HG02759 (cell line): ENCODE data around the gene ARMC7.

ENCODE experiments used
- ATAC-seq: cut with Tn5 transposase; IDR thresholded peaks from one replicate; pipeline ENCODE4 v1.9.1; 2021; ENCODE audit warnings: mild to moderate bottlenecking, moderate library complexity; ENCODE audit not compliant: unreplicated experiment

ARMC7 gene

DNA sequence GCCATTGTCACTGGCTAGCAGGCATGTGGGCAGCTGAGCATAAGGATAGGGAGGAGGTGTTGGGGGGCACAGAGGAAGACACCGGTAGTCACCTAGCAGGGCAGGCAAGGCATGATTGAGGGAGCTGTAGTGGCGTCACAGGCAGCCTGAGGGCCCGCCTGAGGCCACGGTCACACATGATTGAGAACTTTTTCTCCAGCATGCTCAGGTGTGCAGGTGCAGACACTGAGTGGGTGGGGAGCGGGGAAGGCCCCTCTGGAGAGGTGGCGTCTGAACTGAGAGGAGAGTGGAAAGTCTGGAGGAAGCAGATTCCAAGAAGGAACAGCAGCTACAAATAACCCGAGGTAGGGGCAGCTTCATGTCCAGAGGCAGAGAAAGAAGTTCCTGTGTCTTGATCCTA lies 10.9 kb upstream of the ARMC7 start:
- no peak for ATAC-seq

DNA sequence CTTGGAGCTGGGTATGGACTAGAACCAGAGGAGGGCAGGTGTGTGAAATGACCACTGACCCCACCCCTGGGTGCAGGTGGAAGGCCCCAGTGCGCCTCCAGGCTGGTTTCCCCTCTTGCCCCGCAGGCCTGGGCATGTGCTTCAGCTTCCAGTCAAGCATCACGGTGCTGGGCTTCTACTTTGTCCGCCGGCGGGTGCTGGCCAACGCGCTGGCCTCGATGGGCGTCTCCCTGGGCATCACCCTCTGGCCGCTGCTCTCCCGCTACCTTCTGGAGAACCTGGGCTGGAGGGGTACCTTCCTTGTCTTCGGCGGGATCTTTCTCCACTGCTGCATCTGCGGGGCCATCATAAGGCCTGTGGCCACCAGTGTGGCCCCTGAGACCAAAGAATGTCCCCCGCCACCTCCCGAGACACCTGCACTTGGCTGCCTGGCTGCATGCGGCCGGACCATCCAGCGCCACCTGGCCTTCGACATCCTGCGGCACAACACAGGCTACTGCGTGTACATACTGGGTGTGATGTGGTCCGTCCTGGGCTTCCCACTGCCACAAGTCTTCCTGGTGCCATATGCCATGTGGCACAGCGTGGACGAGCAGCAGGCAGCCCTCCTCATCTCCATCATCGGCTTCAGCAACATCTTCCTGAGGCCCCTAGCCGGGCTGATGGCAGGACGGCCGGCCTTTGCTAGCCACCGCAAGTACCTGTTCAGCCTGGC lies 9.7 kb upstream of the ARMC7 start:
- no peak for ATAC-seq

DNA sequence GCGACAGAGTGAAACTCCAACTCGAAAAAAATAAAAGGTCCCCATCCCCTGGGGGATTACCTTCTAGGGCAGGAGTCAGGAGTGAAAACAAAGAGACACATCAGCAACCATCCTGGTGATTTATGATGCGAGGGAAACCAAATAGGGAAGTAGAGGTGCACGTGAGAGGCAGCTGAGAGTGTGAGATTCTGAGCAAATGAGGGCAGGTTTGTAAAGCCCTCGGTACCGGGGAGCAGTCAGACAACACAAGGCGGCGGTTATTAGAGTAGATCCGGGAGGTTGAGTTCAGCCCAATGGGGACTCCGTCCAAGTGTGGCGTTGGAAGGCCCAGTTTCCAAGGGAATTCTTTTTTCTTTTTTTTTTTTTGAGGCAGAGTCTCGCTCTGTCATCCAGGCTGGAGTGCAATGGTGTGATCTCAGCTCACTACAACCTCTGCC lies 7.4 kb upstream of the ARMC7 start:
- ATAC-seq, result no peak

DNA sequence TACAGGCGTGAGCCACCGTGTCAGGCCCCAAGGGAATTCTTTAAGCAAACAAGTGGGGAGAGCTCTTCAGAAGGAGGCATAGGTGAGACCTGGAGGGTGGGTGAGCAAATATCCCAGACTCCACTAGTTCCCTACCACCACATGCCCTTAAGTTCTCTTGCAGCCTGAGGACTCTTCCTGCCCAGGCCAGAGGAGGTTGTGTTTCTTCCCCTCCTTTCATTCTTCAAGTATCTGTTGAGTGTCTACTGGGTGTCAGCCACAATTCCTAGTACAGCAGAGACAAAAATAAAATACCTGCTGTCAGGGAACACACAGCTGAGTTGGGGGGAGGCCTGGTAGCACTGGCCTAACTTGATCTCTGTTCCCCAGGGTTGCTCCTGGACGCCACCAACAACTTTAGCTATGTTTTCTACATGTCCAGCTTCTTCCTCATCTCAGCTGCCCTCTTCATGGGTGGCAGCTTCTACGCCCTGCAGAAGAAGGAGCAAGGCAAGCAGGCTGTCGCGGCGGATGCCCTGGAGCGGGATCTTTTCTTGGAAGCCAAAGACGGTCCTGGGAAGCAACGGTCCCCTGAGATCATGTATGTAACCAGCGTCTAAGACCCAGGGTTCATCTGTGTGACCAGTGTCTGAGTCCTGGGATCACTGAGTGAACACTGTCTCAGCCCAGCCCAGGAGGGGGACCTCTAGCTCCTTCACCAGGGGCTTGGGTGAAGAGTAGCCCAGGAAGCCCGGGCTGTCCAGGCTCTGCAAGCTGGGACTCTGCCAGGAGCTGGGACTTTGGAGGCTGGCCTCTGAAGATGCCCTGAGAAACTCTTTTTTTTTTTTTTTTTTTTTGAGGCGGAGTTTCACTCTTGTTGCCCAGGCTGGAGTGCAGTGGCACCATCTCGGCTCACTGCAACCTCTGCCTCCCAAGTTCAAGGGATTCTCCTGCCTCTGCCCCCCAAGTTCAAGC lies 5.9 kb upstream of the ARMC7 start:
- ATAC-seq, result no peak

DNA sequence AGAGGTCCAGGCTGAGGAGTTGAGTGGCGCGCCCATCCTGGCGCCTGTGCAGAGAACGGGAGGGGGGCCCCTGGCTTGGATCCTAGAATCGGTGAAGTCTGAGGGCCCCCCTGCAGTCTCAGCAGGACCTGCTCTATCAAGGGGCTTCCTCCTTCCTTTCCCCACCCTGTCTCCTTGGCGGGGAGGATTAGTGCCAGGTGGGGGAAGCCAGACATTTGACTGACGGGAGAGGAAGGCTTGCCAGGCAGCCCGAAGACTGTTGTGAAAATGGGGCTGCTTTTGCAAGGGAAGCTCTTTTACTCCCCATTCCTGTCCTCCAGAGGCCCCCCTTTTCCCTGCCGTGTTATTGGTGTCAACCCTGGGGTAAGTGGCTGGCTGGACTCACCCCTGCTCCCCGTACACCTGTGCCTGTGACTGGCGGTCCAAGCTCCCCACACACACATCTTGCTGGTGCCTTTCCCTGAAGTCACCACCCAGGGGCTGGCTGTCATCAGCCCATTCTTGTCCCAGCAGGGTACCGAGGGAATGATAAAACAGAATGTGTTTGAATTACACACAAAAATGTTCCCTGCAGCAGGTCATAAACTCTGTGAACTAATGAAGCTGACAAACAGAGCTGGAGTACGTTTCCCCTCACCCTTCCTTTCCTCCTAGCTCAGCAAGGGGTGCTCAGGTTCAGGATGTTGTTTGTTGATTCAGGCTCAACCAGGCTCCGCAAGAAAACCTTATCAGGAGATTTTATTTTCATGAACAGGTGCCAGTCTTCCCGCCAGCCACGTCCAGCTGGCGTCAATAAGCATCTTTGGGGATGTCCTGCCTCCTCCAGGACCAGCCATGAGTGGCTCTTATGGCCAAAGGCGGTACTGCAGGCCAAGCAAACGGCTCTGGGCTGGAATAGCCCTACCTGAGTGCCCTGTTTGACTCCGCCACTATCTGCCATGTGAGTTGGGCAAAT lies 4.4 kb upstream of the ARMC7 start:
- no peak for ATAC-seq

DNA sequence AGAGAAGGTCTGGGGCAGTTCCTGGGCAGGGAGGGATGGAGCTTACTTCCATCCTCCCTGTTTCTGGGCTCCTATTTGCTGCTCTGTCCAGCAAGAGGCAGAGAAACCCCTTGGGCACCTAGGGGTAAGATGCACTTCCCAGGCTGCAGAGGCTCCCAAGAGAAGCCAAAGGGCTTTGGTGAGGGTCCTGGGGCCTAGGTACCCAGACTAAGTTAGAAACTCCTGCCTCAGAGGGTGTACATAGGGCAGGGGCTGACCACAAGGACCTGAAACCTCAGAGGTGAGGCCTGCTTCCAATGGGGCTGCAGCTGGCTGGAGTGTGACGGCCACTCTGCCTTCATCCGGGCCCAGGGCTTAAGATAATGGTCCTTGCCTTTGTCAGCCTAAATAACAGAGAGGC lies 1.6 kb upstream of the ARMC7 start:
- no peak for ATAC-seq

DNA sequence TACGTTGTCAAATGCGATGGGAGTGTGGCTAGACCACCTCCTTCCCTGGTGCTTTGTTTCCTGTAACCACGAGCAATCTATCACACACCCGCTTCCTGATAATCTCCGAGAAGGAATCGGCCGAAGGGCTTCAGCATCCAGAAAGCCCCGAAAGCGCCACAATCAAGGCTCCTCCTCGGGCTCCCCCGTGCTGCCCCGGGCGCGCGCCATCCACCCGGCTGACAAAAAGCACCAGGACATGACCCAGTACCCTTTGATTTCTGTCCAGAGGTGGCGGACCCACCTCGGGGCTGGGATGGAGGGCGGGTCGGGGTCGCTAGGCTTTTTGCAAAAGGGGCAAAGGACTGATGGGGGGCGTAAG lies 743 bp upstream of the ARMC7 start:
- no peak for ATAC-seq

DNA sequence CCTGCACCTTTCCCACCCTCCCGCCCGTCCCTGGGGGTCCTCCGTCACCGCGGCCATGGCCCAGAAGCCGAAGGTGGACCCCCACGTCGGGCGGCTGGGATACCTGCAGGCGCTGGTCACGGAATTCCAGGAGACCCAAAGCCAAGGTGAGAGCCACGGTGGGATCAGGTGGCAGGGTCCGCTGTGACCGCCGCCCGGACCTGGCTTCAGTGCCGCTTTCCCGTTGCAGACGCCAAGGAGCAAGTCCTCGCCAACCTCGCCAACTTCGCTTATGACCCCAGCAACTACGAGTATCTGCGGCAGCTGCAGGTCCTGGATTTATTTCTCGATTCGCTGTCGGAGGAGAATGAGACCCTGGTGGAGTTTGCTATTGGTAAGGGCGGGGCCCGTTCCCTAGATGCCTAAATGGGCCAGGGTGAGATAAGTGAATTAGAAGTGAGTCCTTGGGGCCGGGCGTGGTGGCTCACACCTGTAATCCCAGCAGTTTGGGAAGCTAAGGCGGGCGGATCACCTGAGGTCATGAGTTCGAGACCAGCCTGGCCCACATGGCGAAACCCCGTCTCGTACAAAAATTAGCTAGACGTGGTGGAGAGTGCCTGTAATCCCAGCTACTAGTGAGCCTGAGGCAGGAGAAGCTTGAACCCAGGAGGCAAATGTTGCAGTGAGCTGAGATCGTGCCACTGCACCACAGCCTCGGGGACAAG lies 617 bp downstream of the ARMC7 start:
- no peak for ATAC-seq

DNA sequence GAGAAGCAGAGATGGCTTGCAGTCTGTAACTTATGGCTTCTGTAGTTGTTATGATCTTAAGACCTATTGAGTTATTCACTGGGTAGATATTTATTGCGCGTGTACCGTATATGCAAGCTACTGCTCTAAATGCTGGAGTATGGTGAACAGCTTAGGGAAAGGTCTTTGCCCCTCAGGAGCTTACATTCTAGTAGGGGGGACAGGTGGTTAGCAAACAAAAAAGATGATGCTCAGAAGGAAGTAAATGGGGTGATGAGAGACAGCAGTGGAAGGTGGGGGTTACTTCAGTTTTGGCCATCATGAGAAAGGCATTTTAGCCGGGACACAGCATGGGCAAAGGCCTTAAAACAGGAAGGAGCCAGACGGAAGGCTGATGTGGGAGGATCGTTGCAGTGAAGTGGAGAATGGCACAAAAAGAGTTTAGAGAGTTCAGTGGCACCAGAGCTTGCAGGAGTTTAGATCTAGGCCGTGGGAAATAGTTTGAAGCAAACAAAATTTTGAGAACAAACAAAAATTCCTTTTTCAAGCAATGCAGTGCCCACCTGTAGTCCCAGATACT lies 2.1 kb downstream of the ARMC7 start:
- ATAC-seq, result no peak

DNA sequence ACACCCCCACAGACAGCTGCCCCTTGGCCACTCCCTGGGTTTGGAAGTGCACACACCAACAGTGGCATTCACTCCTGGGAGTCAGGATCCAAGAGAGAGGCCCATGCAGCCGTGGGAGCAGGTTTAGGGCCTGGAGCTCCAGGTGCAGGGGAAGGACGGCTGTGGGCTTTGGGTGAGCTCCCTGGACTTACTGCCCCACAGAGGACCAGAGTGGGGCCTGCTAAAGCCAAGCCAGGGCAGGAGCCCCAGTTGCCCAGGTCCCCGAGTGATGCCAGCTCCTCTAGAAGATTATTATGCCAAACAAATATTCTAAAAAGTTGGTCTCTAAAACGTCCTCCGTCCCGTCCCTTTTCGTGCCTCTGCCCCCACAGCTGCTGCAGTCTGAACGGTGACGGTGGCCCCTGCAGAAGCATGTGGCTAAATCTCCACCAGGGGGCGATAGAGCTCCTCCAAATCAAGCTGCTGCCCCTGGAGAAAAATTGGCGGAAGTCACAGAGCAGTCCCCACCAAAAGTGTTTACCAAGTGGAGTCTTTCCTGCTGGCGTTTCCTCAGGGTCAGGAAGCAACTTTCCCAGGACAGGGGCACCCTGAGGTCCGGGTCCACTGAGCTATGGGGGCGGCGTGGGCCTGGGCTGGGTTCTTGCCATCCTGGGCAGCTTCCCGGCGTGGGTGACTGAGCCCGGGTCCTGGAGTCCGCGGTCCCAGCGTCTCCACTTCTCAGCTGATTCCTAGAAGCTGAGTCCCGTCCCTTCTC lies 4.2 kb downstream of the ARMC7 start:
- ATAC-seq, result no peak

DNA sequence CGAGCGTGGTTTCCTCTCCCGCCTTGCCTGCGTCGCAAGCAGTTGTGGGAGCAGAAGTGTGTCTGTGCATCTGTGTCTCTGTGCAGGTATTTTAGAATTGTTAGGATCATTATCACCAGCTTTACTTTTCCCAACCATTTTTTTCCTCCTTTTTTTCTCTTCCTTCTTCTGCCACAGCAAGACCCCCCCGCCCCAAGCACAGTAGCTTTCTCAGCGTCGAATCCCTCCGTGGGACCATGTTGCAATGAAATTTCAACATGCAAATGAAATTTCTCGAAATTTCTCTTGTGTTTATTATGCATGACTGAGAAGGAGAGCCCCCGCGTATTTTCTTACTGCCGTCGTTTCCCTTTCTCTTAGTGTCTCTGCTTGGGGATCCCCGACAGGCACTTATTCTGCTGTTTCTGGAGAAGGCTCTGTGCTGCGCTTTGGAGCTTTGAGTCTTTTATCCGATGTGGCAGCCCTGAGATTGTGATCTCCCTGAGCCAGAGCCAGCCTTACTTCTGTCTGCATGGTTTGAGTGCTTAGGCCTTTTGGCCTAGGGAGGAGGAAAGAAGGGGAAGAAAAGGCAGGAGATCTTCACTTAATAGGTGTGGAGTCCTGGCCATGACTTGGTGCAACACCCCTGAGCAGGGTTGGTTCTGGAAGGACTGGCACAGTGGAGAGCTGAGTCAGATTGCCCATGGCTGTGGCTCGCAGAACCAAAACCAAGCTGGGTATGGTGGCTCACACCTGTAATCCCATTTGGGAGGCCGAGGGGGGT lies 5.0 kb downstream of the ARMC7 start:
- no peak for ATAC-seq

DNA sequence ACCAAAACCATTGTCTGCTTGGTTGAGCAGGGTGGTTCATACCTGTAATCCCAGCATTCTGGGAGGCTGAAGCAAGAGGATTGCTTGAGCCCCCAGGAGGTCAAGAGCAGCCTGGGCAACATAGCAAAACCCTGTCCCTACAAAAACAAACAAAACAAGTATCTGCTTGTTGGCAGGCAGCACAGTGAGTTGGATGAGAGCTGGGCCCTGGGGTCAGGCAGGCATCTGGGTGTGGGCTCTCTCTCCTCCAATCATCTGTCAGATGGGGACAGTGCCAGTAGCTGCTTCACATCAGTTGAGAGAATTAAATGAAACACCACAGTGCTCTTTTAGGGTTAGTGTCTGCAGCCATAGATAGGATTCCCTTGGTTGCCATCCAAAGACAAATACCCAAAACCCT lies 5.8 kb downstream of the ARMC7 start:
- no peak for ATAC-seq

DNA sequence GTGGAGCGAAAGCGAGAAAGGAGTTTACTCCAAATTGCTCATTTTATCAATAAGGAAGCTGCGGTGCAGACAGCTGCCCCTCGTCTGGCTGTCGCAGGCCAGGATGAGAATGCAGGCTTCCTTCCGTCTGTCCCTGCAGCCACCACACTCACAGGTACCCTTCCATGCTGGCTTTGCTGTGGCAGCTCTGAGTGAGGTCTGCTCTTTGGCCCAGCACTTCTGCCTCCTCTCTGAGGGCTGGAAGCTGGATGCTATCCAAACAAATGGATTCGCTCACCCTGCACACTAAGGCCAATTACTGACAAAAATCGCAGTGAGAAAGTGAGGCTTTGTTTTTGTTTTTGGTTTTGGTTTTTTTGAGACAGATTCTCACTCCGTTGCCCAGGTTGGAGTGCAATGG lies 7.0 kb downstream of the ARMC7 start:
- no peak for ATAC-seq

DNA sequence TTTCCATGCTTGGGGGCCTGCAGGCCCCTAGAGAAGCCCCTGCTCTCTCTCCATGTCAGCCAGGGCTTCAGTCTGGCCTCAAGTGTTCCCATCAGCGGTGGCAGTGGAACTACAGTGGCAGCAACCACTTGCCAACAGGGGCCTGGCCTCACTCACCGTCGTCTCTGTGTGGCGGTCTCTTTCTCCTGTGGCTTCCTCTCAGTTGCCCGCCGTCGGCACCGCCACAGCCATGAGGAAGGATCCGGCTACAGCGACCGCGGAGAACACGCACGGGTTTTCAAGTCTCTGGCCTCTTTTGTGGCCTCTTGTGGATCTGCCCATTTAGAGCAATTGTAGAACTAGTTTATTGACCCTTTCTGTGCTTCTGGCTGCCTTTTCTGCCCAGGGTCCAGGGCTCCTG lies 8.5 kb downstream of the ARMC7 start:
- no peak for ATAC-seq

DNA sequence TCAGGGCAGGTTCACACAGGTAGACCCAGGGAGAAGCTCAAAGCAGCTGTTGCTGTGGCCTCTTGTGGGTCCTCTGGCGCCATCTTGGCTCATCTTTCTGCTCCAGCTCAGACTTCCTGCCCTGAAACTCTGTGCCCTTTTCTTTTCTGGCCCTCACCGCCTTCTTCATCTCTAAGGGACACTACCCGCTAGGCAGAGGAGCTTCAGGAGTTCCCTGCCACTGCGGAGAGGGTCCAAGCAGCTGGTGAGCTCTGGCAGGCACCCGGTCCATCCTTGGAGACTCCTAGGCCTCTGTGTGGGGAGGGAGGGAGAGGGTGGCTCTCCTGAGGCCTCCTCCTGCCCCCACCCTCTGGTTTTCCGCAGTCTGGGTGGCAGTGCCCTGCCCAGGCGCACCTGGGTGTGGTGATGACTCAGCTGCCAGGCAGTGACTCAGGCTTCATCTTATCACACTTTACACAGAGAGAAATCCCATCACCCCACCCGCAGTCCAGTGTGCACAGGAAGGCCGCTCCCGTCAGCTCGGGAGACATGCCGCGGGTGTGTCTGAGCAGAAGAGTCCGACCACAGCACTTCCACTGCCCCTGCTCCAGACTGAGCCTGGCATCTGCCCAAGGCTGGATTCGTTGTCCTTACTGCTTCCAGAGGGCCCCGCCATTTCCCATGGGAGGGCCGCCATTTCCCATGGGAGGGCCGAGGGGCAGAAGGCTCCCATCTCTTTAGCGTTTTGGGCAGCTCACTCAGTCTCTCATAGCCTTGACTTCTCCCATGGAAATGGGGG lies 14.5 kb downstream of the ARMC7 start:
- no peak for ATAC-seq

DNA sequence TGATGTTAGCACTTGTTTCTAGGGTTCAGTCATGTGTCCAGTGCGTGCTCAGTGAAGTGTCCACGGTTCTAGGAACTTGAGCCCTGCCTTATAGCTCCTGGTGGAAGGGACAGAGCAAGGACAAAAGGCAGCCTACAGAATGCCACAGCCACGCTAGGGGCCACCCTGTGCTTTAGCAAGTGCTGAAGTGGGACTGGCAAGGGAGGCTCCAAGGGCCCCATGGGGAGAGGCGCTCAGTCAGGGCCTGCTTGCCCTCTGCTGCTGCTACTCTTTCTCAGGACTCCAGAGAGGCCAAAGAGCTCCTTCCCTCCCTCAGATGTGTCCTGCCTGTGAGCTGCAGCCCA lies 15.0 kb downstream of the ARMC7 start:
- no peak for ATAC-seq

DNA sequence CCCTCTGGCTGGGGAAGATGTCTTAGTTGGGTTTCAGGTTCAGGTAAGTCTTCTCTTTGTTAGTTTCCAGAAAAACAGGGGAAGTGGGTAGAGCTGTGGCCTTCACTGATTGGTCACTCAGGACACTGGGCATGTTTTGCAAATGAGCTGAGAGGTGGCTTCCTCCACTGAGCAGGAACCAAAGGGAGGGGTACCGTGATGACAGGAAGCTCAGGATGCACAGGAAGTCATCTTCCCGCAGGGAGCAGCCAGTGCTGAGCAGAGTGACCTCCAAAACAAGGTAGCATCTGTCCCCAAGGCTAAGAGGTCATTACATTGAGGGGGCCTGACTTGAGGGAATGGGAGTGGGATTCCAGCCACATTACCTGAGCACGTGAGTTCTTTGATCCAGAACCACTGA lies 16.2 kb downstream of the ARMC7 start:
- ATAC-seq, result no peak

DNA sequence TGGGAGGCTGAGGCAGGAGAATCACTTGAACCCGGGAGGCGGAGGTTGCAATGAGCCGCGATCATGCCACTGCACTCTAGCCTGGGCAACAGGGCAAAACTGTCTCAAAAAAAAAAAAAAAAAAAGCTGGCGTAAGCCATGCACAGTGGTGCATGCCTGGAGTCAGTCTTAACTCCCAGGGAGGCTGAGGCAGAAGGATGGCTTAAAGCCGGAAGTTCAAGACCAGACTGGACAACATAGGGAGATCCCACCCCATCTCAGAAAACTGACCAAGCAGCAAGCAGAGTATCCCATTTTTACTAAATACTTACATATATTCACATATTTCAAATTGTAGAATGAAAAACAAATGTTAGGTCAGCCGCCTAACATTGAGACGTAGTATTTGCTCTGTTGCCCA lies 17.2 kb downstream of the ARMC7 start:
- ATAC-seq, result no peak
